HCT116 (cell line): ENCODE results near the gene SURF6. TPM values are rescaled to one million over a fixed set of nuclear protein-coding genes. Genes with fewer than 3 reads are reported as not detected.

ENCODE experiments used
- ATAC-seq: fragments of 200-7000 bp; cut with Tn5 transposase; 2 replicates; pipeline ENCODE4 v1.9.1; 2020; ENCODE audit warnings: mild to moderate bottlenecking, moderate library complexity
- BruUV-seq: library from RNA; stranded (reverse); fragments of 400-500 nt; replicated peaks from 2 replicates; lab custom pipeline; 2021; lab: Mats Ljungman, UMichigan
- CTCF ChIA-PET: fragments of 300-600 bp; sonication (Branson Sonifier 250); formaldehyde crosslinking; loops from one replicate; lab custom pipeline; 2021; ENCODE audit warnings: antibody characterized with exemption; lab: Charles Lee
- POLR2A ChIA-PET: fragments of 300-600, 350-600 bp; sonication (Branson Sonifier 250); formaldehyde crosslinking; loops from one replicate; lab custom pipeline; 2021; ENCODE audit warnings: antibody characterized with exemption; lab: Charles Lee
- RAD21 ChIA-PET, 2 experiments: fragments of 300-600 bp; sonication (Branson Sonifier 250); formaldehyde crosslinking; loops; one replicate each; lab custom pipeline; 2023; ENCODE audit warnings: low total read pairs in 2 of 2; ENCODE audit not compliant: uncharacterized antibody in 2 of 2, unreplicated experiment in 2 of 2, low non-redundant PET in 1 of 2; lab: Charles Lee
- DNase-seq: peaks from one replicate; pipeline ENCODE4 v3.0.0-alpha.2; 2010; ENCODE audit warnings: low read depth, low spot score
- H2AFZ ChIP-seq: fragments of 200-600 bp; shearing (Covaris generic), sonication (generic); 2 replicates; pipeline ENCODE4 v1.6.1; 2017; ENCODE audit warnings: low read depth, mixed run types, mixed read lengths, antibody characterized with exemption, low read length; ENCODE audit not compliant: poor library complexity, severe bottlenecking
- H3K27ac ChIP-seq: 2 replicates; pipeline ENCODE4 v1.5.1; 2012; ENCODE audit warnings: low read depth, low read length
- H3K27me3 ChIP-seq: fragments of 200-600 bp; sonication (generic); 2 replicates; pipeline ENCODE4 v1.6.1; 2016; ENCODE audit warnings: mixed run types, low read length, mixed read lengths; ENCODE audit not compliant: insufficient read depth
- H3K36me3 ChIP-seq, 2 experiments: fragments of 200-500 bp in 1 of 2; fragments of 200-600 bp in 1 of 2; sonication (Bioruptor generic) in 1 of 2; sonication (generic) in 1 of 2; 2 replicates each; pipeline versions ENCODE4 v1.5.1 to v1.6.1; 2014 to 2016; ENCODE audit warnings: low read length in 2 of 2, inconsistent platforms in 1 of 2, mixed read lengths in 1 of 2, mixed run types in 1 of 2; ENCODE audit not compliant: insufficient read depth in 2 of 2, control insufficient read depth in 1 of 2
- H3K4me1 ChIP-seq, 2 experiments: fragments of 200-600 bp in 1 of 2; sonication (generic) in 1 of 2; 2 replicates each; pipeline versions ENCODE4 v1.5.1 to v1.6.1; 2012 to 2017; ENCODE audit warnings: low read length in 2 of 2, inconsistent platforms in 1 of 2, mild to moderate bottlenecking in 1 of 2, mixed read lengths in 1 of 2, mixed run types in 1 of 2, moderate library complexity in 1 of 2; ENCODE audit not compliant: insufficient read depth in 2 of 2, control insufficient read depth in 1 of 2
- H3K4me2 ChIP-seq: fragments of 200-600 bp; sonication (generic); 2 replicates; pipeline ENCODE4 v1.6.1; 2017; ENCODE audit warnings: mixed run types, low read length, mixed read lengths
- H3K4me3 ChIP-seq, 2 experiments: fragments of 200-600 bp in 1 of 2; sonication (generic) in 1 of 2; replicated peaks in 1 of 2; 2 replicates each; pipeline ENCODE4 v1.5.1; 2011 to 2016; ENCODE audit warnings: low read length in 2 of 2, control low read depth in 1 of 2, low read depth in 1 of 2, mild to moderate bottlenecking in 1 of 2, mixed read lengths in 1 of 2, mixed run types in 1 of 2
- H3K79me2 ChIP-seq: fragments of 200-600 bp; sonication (generic); 2 replicates; pipeline ENCODE4 v1.6.1; 2017; ENCODE audit warnings: mild to moderate bottlenecking, mixed run types, low read length, moderate library complexity, mixed read lengths; ENCODE audit not compliant: insufficient read depth
- H3K9ac ChIP-seq: fragments of 200-600 bp; sonication (generic); 2 replicates; pipeline ENCODE4 v1.6.1; 2016; ENCODE audit warnings: low read length, mixed read lengths
- H3K9me2 ChIP-seq: fragments of 200-600 bp; sonication (generic), shearing (Covaris generic); 2 replicates; pipeline ENCODE4 v1.6.1; 2017; ENCODE audit warnings: mixed run types, mild to moderate bottlenecking, moderate library complexity; ENCODE audit not compliant: insufficient read depth
- H3K9me3 ChIP-seq, 2 experiments: fragments of 200-500 bp in 1 of 2; fragments of 200-600 bp in 1 of 2; sonication (Bioruptor generic) in 1 of 2; sonication (generic) in 1 of 2; 2 replicates each; pipeline ENCODE4 v1.6.1; 2014 to 2017; ENCODE audit warnings: low read length in 2 of 2, mixed read lengths in 2 of 2, inconsistent platforms in 1 of 2, low read depth in 1 of 2, mild to moderate bottlenecking in 1 of 2, mixed run types in 1 of 2, moderate library complexity in 1 of 2; ENCODE audit not compliant: control insufficient read depth in 1 of 2, insufficient read depth in 1 of 2
- H4K20me1 ChIP-seq: fragments of 200-600 bp; sonication (generic), shearing (Covaris generic); 2 replicates; pipeline ENCODE4 v1.6.1; 2017; ENCODE audit warnings: mixed run types, mild to moderate bottlenecking, moderate library complexity; ENCODE audit not compliant: insufficient read depth
- CBX3 ChIP-seq: IDR thresholded peaks from 2 replicates; pipeline ENCODE4 v1.6.1; 2012; ENCODE audit warnings: low read depth
- CEBPB ChIP-seq: IDR thresholded peaks from 2 replicates; pipeline ENCODE4 v1.6.1; 2012; ENCODE audit warnings: low read depth
- EGR1 ChIP-seq: IDR thresholded peaks from 2 replicates; pipeline ENCODE4 v1.6.1; 2012; ENCODE audit warnings: low read depth
- ELF1 ChIP-seq: IDR thresholded peaks from 2 replicates; pipeline ENCODE4 v1.6.1; 2012; ENCODE audit warnings: low read depth, borderline replicate concordance
- EZH2 ChIP-seq: fragments of 200-600 bp; sonication (generic); IDR thresholded peaks from 2 replicates; pipeline ENCODE4 v1.6.1; 2017; ENCODE audit warnings: antibody characterized with exemption, mixed run types
- EZH2phosphoT487 ChIP-seq: fragments of 200-600 bp; IDR thresholded peaks from 2 replicates; pipeline ENCODE4 v1.6.1; 2018; ENCODE audit warnings: antibody characterized with exemption, borderline replicate concordance
- JUND ChIP-seq: IDR thresholded peaks from 2 replicates; pipeline ENCODE4 v1.6.1; 2012
- POLR2A ChIP-seq: IDR thresholded peaks from 2 replicates; pipeline ENCODE4 v1.7.0; 2011; ENCODE audit warnings: borderline replicate concordance; ENCODE audit not compliant: insufficient read depth, insufficient read length; ENCODE audit errors: extremely low read depth
- RAD21 ChIP-seq: IDR thresholded peaks from 2 replicates; pipeline ENCODE4 v1.6.1; 2012; ENCODE audit warnings: low read depth, mild to moderate bottlenecking
- SIN3A ChIP-seq: IDR thresholded peaks from 2 replicates; pipeline ENCODE4 v1.6.1; 2012; ENCODE audit warnings: low read depth
- SP1 ChIP-seq: IDR thresholded peaks from 2 replicates; pipeline ENCODE4 v1.6.1; 2012; ENCODE audit warnings: low read depth
- TCF7L2 ChIP-seq: IDR thresholded peaks from 2 replicates; pipeline ENCODE4 v1.7.0; 2011; ENCODE audit warnings: borderline replicate concordance, inconsistent platforms; ENCODE audit not compliant: insufficient read depth, insufficient read length; ENCODE audit errors: extremely low read depth
- YY1 ChIP-seq: IDR thresholded peaks from 2 replicates; pipeline ENCODE4 v1.6.1; 2011; ENCODE audit warnings: low read length, low read depth, moderate library complexity, mild to moderate bottlenecking; ENCODE audit not compliant: insufficient replicate concordance; ENCODE audit errors: extremely low read depth
- ZNF274 ChIP-seq: fragments of 200-500 bp; sonication (Bioruptor generic); IDR thresholded peaks from 2 replicates; pipeline ENCODE4 v1.6.1; 2014; ENCODE audit warnings: mild to moderate bottlenecking, low read depth, low read length, inconsistent platforms
- intact Hi-C: fragments of 100-400 bp; cut with micrococcal nuclease; formaldehyde crosslinking; loops from 2 replicates; pipeline ENCODE4 v1.10.0; 2022
- total RNA-seq: library from RNA; stranded (reverse); gene quantifications from one replicate; pipeline ENCODE4 v1.2.1, GENCODE V29; 2021; ENCODE audit not compliant: unreplicated experiment
- TF ChIP-seq, protein P1 (sequence below): IDR thresholded peaks from 2 replicates; pipeline ENCODE4 v1.6.1; 2012; ENCODE audit warnings: low read depth

Gene SURF6
- total RNA-seq, 1 experiment from 2014 or later: 30.1 TPM

- Histone ChIP-seq H3K27me3 (no peaks in the 10 kb centered on the region), H3K9me3 (no peaks in the 10 kb centered on the region), H3K4me1 (no peaks in the 10 kb centered on the region; a peak in 1 of 4 replicates), H3K9ac (no peak overlapping the region), H3K4me2 (no peak overlapping the region), H3K27ac (no peak overlapping the region), H3K79me2 (peaks cover 73% of the 10 kb centered on the region), H3K36me3 (peaks cover 30 to 58% of the 10 kb centered on the region in 2 experiments; a peak in 3 of 4 replicates), H3K9me2 (no peaks in the 10 kb centered on the region), H2AFZ (no peak overlapping the region), H4K20me1 (no peaks in the 10 kb centered on the region; the same call in 1 of the 2 replicates), H3K4me3 (no peak overlapping the region)
- ATAC-seq: no peak
- ChIA-PET POLR2A (no interaction called here), RAD21 (no interaction called here), CTCF (no interaction called here)
- intact Hi-C loops: no loop called here
- TF ChIP-seq CEBPB (no peak), ZNF274 (no peak), EGR1 (no peak), YY1 (no peak), RAD21 (no peak), ELF1 (no peak), EZH2phosphoT487 (no peak), SIN3A (no peak), CBX3 (no peak), EZH2 (no peak), SP1 (no peak), POLR2A (no peak)
- DNase-seq: no peak
- no TSS peak for BruUV-seq
These were observed 31.2 kb upstream of the SURF6 start for GRCh38 chr9:133367221-133367620.

- H4K20me1 ChIP-seq: no peaks in the 10 kb centered on the region; the same call in 1 of the 2 replicates
- no peak overlapping the region for H2AFZ ChIP-seq
- H3K4me3 ChIP-seq: no peak overlapping the region
- no peak overlapping the region for H3K4me2 ChIP-seq
- no TSS peak for BruUV-seq
- H3K9ac ChIP-seq: no peak overlapping the region
- DNase-seq: no peak
- peaks cover 31 to 61% of the 10 kb centered on the region in 2 experiments; a peak in 3 of 4 replicates for H3K36me3 ChIP-seq
- no peaks in the 10 kb centered on the region for H3K27me3 ChIP-seq
- no peak for ATAC-seq
- RAD21 ChIA-PET: no interaction called here
- no peaks in the 10 kb centered on the region for H3K9me2 ChIP-seq
- no peak for TF ChIP-seq TCF7L2
- TF ChIP-seq, protein P1, sequence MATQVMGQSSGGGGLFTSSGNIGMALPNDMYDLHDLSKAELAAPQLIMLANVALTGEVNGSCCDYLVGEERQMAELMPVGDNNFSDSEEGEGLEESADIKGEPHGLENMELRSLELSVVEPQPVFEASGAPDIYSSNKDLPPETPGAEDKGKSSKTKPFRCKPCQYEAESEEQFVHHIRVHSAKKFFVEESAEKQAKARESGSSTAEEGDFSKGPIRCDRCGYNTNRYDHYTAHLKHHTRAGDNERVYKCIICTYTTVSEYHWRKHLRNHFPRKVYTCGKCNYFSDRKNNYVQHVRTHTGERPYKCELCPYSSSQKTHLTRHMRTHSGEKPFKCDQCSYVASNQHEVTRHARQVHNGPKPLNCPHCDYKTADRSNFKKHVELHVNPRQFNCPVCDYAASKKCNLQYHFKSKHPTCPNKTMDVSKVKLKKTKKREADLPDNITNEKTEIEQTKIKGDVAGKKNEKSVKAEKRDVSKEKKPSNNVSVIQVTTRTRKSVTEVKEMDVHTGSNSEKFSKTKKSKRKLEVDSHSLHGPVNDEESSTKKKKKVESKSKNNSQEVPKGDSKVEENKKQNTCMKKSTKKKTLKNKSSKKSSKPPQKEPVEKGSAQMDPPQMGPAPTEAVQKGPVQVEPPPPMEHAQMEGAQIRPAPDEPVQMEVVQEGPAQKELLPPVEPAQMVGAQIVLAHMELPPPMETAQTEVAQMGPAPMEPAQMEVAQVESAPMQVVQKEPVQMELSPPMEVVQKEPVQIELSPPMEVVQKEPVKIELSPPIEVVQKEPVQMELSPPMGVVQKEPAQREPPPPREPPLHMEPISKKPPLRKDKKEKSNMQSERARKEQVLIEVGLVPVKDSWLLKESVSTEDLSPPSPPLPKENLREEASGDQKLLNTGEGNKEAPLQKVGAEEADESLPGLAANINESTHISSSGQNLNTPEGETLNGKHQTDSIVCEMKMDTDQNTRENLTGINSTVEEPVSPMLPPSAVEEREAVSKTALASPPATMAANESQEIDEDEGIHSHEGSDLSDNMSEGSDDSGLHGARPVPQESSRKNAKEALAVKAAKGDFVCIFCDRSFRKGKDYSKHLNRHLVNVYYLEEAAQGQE: no peak
- no peak for TF ChIP-seq YY1
- TF ChIP-seq JUND: no peak
- TF ChIP-seq EZH2phosphoT487: no peak
- no peak for TF ChIP-seq SIN3A
- no peak for TF ChIP-seq EZH2
- intact Hi-C loops: no loop called here
- POLR2A ChIA-PET: no interaction called here
- peaks cover 65% of the 10 kb centered on the region for H3K79me2 ChIP-seq
- no peaks in the 10 kb centered on the region; a peak in 1 of 4 replicates for H3K4me1 ChIP-seq
- H3K27ac ChIP-seq: no peak overlapping the region
- H3K9me3 ChIP-seq: no peaks in the 10 kb centered on the region
- CTCF ChIA-PET: no interaction called here
These were observed 30.4 kb upstream of the SURF6 start for GRCh38 chr9:133366435-133366834.
